ENCODE data around the gene MSRB1.

Gene MSRB1

GRCh38 chr16:1942810-1943726 lies at the start of gene MSRB1:
Gene MSRB1 (minus strand): TSS chr16:1943199. CDS start chr16:1943156, 43 bp downstream.
- Histone ChIP-seq H3K4me1 (ENCODE audit: control insufficient read depth, insufficient read depth, low read length) (peaks cover 6% of the 10 kb centered on the region), H3K36me3 (ENCODE audit: control insufficient read depth, insufficient read depth, low read length) (peaks cover 19% of the 10 kb centered on the region), H3K9ac (ENCODE audit: low read depth, low read length) (peak within 1 kb of the TSS; percentile 60)

GRCh38 chr16:1991948-1992703 lies 49.1 kb upstream of the MSRB1 start:
- Histone ChIP-seq H3K4me1 (ENCODE audit: control insufficient read depth, insufficient read depth, low read length) (no peaks in the 10 kb centered on the region), H3K36me3 (ENCODE audit: control insufficient read depth, insufficient read depth, low read length) (peaks cover 4% of the 10 kb centered on the region), H3K4me3 (ENCODE audit: low read depth, low read length) (peak overlapping the region; percentile 73), H3K27me3 (ENCODE audit: control insufficient read depth, insufficient read depth, low read length) (peaks cover 24% of the 10 kb centered on the region), H3K9me3 (ENCODE audit: control insufficient read depth, insufficient read depth, low read length) (no peaks in the 10 kb centered on the region), H3K9ac (ENCODE audit: low read depth, low read length) (no peak overlapping the region)

More at GRCh38 chr16:1942810-1943726, at the start of gene MSRB1:
- Histone ChIP-seq H3K4me3 (ENCODE audit: low read depth, low read length) (peak within 1 kb of the TSS; percentile 81), H3K27me3 (ENCODE audit: control insufficient read depth, insufficient read depth, low read length) (peaks cover 3% of the 10 kb centered on the region), H3K9me3 (ENCODE audit: control insufficient read depth, insufficient read depth, low read length) (no peaks in the 10 kb centered on the region)

- H3K27me3 ChIP-seq (ENCODE audit: control insufficient read depth, insufficient read depth, low read length) = peaks cover 24% of the 10 kb centered on the region
- peak overlapping the region; percentile 73 for H3K4me3 ChIP-seq (ENCODE audit: low read depth, low read length)
- no peak overlapping the region for H3K9ac ChIP-seq (ENCODE audit: low read depth, low read length)
- H3K9me3 ChIP-seq (ENCODE audit: control insufficient read depth, insufficient read depth, low read length) = no peaks in the 10 kb centered on the region
- peaks cover 4% of the 10 kb centered on the region for H3K36me3 ChIP-seq (ENCODE audit: control insufficient read depth, insufficient read depth, low read length)
- no peaks in the 10 kb centered on the region for H3K4me1 ChIP-seq (ENCODE audit: control insufficient read depth, insufficient read depth, low read length)
These were observed 48.6 kb upstream of the MSRB1 start for GRCh38 chr16:1991588-1991947.

DNA sequence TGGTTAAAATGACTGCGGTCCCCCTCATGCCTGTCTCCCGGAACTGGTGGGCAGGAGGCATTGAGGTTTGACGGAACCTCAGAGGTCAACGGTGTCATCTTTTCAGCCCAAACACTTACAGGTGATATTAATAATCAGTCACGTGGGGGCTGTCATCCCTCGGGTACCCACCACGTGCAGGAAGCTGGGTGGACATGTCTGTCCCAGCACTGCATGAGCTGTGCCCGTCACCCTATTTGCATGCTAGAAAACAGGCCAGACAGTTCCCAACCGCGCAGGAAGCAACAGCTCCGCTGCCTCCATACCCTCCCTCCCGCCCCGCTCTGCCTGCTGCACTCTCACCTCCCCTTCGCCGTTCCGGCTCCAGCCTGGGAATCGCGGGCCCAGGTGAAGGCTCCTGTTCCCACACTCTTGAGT lies 48.1 kb upstream of the MSRB1 start:
- Histone ChIP-seq H3K4me3 (ENCODE audit: low read depth, low read length) (peak overlapping the region; percentile 73), H3K9ac (ENCODE audit: low read depth, low read length) (no peak overlapping the region), H3K9me3 (ENCODE audit: control insufficient read depth, insufficient read depth, low read length) (no peaks in the 10 kb centered on the region), H3K27me3 (ENCODE audit: control insufficient read depth, insufficient read depth, low read length) (peaks cover 24% of the 10 kb centered on the region), H3K36me3 (ENCODE audit: control insufficient read depth, insufficient read depth, low read length) (peaks cover 6% of the 10 kb centered on the region), H3K4me1 (ENCODE audit: control insufficient read depth, insufficient read depth, low read length) (no peaks in the 10 kb centered on the region)

DNA sequence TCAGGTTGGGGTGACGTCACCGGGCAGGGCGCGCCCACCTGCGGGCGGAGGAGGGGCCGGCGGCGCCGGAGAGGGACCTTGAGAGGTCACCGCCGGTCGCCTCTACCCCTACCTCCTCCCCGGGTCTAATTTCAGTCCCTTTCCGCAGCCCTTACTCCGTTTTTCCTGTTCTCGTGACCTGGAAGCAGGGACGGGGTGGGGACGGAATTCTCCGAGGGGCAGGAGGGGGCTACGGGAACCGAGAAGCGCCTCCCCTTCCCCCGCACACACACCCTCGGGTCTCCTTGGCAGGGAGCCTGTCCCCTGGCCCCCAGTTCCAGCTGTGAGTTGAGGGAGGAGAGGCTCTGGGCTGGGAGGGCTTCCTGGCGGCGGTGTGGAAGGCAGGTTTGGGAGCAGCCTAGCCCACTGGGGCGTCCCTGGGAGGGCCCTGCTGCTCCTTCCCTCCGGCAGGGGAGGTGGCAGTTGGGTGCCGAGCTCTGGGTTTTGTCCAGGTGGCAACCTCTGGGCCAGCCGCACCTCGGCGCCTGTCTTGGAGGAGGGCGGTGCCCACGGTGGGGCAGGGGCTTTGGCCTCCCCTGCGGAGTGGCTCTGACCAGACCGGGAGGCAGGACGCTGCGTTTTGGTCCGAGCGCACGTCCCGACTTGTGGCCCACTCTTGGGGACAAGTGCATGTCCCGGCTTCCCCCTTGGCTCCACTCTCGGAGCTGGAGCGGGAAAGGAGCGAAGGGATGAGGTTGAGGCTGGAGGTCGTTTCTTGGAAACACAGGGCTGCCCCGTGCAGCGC lies 47.5 kb upstream of the MSRB1 start:
- Histone ChIP-seq H3K4me3 (ENCODE audit: low read depth, low read length) (peak overlapping the region; percentile 73), H3K9ac (ENCODE audit: low read depth, low read length) (peak overlapping the region; percentile 60), H3K4me1 (ENCODE audit: control insufficient read depth, insufficient read depth, low read length) (no peaks in the 10 kb centered on the region), H3K27me3 (ENCODE audit: control insufficient read depth, insufficient read depth, low read length) (peaks cover 24% of the 10 kb centered on the region), H3K9me3 (ENCODE audit: control insufficient read depth, insufficient read depth, low read length) (no peaks in the 10 kb centered on the region), H3K36me3 (ENCODE audit: control insufficient read depth, insufficient read depth, low read length) (peaks cover 12% of the 10 kb centered on the region)

DNA sequence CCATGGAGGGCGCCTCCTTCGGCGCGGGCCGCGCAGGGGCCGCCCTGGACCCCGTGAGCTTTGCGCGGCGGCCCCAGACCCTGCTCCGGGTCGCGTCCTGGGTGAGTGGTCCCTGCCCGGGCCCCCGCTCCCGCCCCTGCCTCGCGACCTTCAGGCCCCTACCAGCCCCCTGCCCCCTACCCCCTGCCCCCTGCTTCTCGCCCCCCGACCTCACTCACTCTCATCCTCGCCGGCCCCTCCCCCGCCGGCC lies 47.0 kb upstream of the MSRB1 start:
- Histone ChIP-seq H3K36me3 (ENCODE audit: control insufficient read depth, insufficient read depth, low read length) (peaks cover 16% of the 10 kb centered on the region), H3K27me3 (ENCODE audit: control insufficient read depth, insufficient read depth, low read length) (peaks cover 24% of the 10 kb centered on the region), H3K9me3 (ENCODE audit: control insufficient read depth, insufficient read depth, low read length) (no peaks in the 10 kb centered on the region), H3K4me1 (ENCODE audit: control insufficient read depth, insufficient read depth, low read length) (peaks cover under 1% of the 10 kb centered on the region), H3K4me3 (ENCODE audit: low read depth, low read length) (peak overlapping the region; percentile 32), H3K9ac (ENCODE audit: low read depth, low read length) (no peak overlapping the region)

- peaks cover 24% of the 10 kb centered on the region for H3K27me3 ChIP-seq (ENCODE audit: control insufficient read depth, insufficient read depth, low read length)
- H3K4me3 ChIP-seq (ENCODE audit: low read depth, low read length) = peak within 1 kb of the TSS; percentile 75
- peaks cover 2% of the 10 kb centered on the region for H3K4me1 ChIP-seq (ENCODE audit: control insufficient read depth, insufficient read depth, low read length)
- peaks cover 16% of the 10 kb centered on the region for H3K36me3 ChIP-seq (ENCODE audit: control insufficient read depth, insufficient read depth, low read length)
- peak within 1 kb of the TSS; percentile 60 for H3K9ac ChIP-seq (ENCODE audit: low read depth, low read length)
- no peaks in the 10 kb centered on the region for H3K9me3 ChIP-seq (ENCODE audit: control insufficient read depth, insufficient read depth, low read length)
These were observed 46.5 kb upstream of the MSRB1 start, which contains the start of gene SYNGR3 for GRCh38 chr16:1989209-1990100. Gene SYNGR3 (plus strand): TSS chr16:1989970. CDS start chr16:1990103, 133 bp downstream.

DNA sequence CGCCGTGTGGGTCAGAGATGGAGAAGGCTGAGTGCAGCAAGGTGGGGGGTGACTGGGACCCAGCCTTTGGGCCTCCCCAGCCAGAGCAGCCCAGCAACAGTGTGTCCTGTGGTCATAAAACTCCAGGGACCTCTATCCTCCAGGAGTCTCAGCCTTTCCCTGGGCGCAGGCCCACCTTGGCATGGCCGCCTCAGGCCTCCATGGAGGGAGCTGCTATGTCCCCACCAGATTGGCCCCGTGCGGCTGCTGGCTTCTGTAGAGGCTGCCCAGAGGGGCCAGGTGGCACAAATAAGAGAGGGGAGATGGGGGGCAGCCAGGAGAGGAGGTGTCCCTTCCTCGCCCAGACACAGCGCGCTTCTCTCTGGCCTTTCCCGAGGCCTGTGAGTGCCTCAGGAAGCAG lies 44.2 kb upstream of the MSRB1 start:
- no peaks in the 10 kb centered on the region for H3K9me3 ChIP-seq (ENCODE audit: control insufficient read depth, insufficient read depth, low read length)

GRCh38 chr16:1985466-1986150 lies 42.6 kb upstream of the MSRB1 start:
- H3K36me3 ChIP-seq (ENCODE audit: control insufficient read depth, insufficient read depth, low read length) = peaks cover 16% of the 10 kb centered on the region
- H3K9me3 ChIP-seq (ENCODE audit: control insufficient read depth, insufficient read depth, low read length) = no peaks in the 10 kb centered on the region
- H3K27me3 ChIP-seq (ENCODE audit: control insufficient read depth, insufficient read depth, low read length) = peaks cover 42% of the 10 kb centered on the region
- no peak overlapping the region for H3K9ac ChIP-seq (ENCODE audit: low read depth, low read length)
- H3K4me1 ChIP-seq (ENCODE audit: control insufficient read depth, insufficient read depth, low read length) = peaks cover 6% of the 10 kb centered on the region
- H3K4me3 ChIP-seq (ENCODE audit: low read depth, low read length) = peak overlapping the region; percentile 76

More for the DNA sequence above, 44.2 kb upstream of the MSRB1 start:
- H3K4me1 ChIP-seq (ENCODE audit: control insufficient read depth, insufficient read depth, low read length) = peaks cover 6% of the 10 kb centered on the region
- H3K4me3 ChIP-seq (ENCODE audit: low read depth, low read length) = no peak overlapping the region
- H3K27me3 ChIP-seq (ENCODE audit: control insufficient read depth, insufficient read depth, low read length) = peaks cover 35% of the 10 kb centered on the region
- no peak overlapping the region for H3K9ac ChIP-seq (ENCODE audit: low read depth, low read length)
- peaks cover 16% of the 10 kb centered on the region for H3K36me3 ChIP-seq (ENCODE audit: control insufficient read depth, insufficient read depth, low read length)

DNA sequence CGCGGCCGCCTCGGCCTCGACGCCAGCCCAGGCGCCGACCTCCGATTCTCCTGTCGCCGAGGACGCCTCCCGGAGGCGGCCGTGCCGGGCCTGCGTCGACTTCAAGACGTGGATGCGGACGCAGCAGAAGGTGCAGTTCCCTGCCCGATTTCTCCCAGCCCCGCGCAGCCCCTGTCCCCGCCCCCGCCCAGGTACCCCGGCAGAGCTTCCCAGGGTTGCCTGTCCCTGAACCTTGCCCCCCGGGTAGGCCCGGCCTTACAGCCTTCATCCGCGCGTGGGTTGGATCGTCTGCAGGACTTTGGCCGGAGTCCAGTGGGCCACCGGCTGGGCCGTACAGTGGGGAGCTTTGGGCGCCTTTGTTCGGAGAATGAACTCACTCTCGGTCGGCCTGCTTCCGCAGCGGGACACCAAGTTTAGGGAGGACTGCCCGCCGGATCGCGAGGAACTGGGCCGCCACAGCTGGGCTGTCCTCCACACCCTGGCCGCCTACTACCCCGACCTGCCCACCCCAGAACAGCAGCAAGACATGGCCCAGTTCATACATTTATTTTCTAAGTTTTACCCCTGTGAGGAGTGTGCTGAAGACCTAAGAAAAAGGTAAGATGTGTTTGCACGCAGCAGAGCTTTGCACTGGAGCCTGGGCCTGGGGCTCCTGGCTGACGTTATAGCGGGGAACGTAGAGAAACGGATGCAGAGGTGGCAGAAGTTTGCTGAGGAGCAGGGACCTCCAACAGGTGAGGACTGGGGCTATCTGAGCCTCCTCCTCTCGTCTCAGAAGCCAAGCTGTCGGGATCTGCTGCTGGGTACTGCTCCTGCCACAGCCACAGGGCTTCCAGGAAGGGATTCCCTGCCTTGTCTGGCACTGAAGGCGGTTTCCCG lies 41.6 kb upstream of the MSRB1 start:
- Histone ChIP-seq H3K27me3 (ENCODE audit: control insufficient read depth, insufficient read depth, low read length) (peaks cover 52% of the 10 kb centered on the region), H3K9ac (ENCODE audit: low read depth, low read length) (peak overlapping the region; percentile 79), H3K36me3 (ENCODE audit: control insufficient read depth, insufficient read depth, low read length) (peaks cover 16% of the 10 kb centered on the region), H3K9me3 (ENCODE audit: control insufficient read depth, insufficient read depth, low read length) (no peaks in the 10 kb centered on the region), H3K4me3 (ENCODE audit: low read depth, low read length) (peak overlapping the region; percentile 76), H3K4me1 (ENCODE audit: control insufficient read depth, insufficient read depth, low read length) (peaks cover 6% of the 10 kb centered on the region)
